Measurements from ENCODE around the gene NR2C2. TPM values are rescaled to one million over a fixed set of nuclear protein-coding genes. Genes with fewer than 3 reads are reported as not detected.

Gene NR2C2
- 48.6 to 51.5 TPM (median 50.8 TPM) in 3 replicates for total RNA-seq (2021)
- Bru-seq, nascent RNA, result percentile 86 among the genes with signal in this experiment
- long read RNA-seq, experiment 1, transcript NR2C2-206 (14 exons, 2,494 nt), result major isoform, 7 of 66 reads
- long read RNA-seq, experiment 1, partial matches to known transcripts, result 4 of 66 reads
- long read RNA-seq, experiment 1, other reads (novel, unspliced or antisense), result 52 of 66 reads
- long read RNA-seq, experiment 2, partial matches to known transcripts, result 5 of 24 reads
- long read RNA-seq, experiment 2, other reads (novel, unspliced or antisense), result 16 of 24 reads
- long read RNA-seq, experiment 3, partial matches to known transcripts, result 0 of 1 reads
- long read RNA-seq, experiment 3, other reads (novel, unspliced or antisense), result 1 of 1 reads

- H3K36me3 Mint-ChIP-seq, result peaks cover 24% of the 10 kb centered on the region
- H3K4me3 Mint-ChIP-seq, result peak within 1 kb of the TSS; percentile 96
- ATAC-seq, result peak; percentile 28
- ChIA-PET POLR2A (no interaction called here), CTCF (interaction anchor here (0.8 to 1.2 kb wide), 4 partner anchors 21 to 274 kb away, joined by 3 to 5 read pairs (median 4); no protein-coding TSS in a partner anchor)
- peak within 1 kb of the TSS; percentile 100 for H3K27ac Mint-ChIP-seq
- H3K4me1 Mint-ChIP-seq, result peaks cover 42% of the 10 kb centered on the region
- H3K9me3 Mint-ChIP-seq, result no peaks in the 10 kb centered on the region
- H3K27me3 Mint-ChIP-seq (ENCODE audit: low read depth), result no peaks in the 10 kb centered on the region
- peak; percentile 76 for DNase-seq (ENCODE audit: low spot score)
- TF ChIP-seq MYBL2 (CRISPR knock-in tag; IDR thresholded peaks at IDR 0.05) (peak; percentile 27; the same call in 1 of the 2 replicates), TCF7 (CRISPR knock-in tag; IDR thresholded peaks at IDR 0.05; ENCODE audit: low read depth) (no peak), CDX4 (CRISPR knock-in tag; IDR thresholded peaks at IDR 0.05; ENCODE audit: borderline replicate concordance) (no peak), ZNF416 (CRISPR knock-in tag; IDR thresholded peaks at IDR 0.05) (no peak), ETV6 (CRISPR knock-in tag; IDR thresholded peaks at IDR 0.05) (peak; percentile 56; the same call in 1 of the 2 replicates), ZNF219 (CRISPR knock-in tag; IDR thresholded peaks at IDR 0.05; ENCODE audit: borderline replicate concordance) (no peak), ZNF317 (CRISPR knock-in tag; IDR thresholded peaks at IDR 0.05; ENCODE audit: borderline replicate concordance, low read depth) (no peak), FOXK1 (CRISPR knock-in tag; IDR thresholded peaks at IDR 0.05) (peak; percentile 40; the same call in 1 of the 2 replicates), ZBTB21 (CRISPR knock-in tag; IDR thresholded peaks at IDR 0.05; ENCODE audit: borderline replicate concordance) (no peak), NR2C2 (CRISPR knock-in tag; IDR thresholded peaks at IDR 0.05) (peak; percentile 58; the same call in 1 of the 2 replicates), JUN (CRISPR knock-in tag; IDR thresholded peaks at IDR 0.05) (no peak), CREM (CRISPR knock-in tag; IDR thresholded peaks at IDR 0.05) (peak; percentile 30; the same call in 1 of the 2 replicates), EMX1 (CRISPR knock-in tag; IDR thresholded peaks at IDR 0.05) (no peak), FOXP1 (CRISPR knock-in tag; IDR thresholded peaks at IDR 0.05; ENCODE audit: borderline replicate concordance) (peak; percentile 51; the same call in 1 of the 2 replicates), ZNF121 (CRISPR knock-in tag; IDR thresholded peaks at IDR 0.05) (no peak), NR3C1 (CRISPR knock-in tag; conservative IDR thresholded peaks at IDR 0.05; ENCODE audit: low read depth) (no peak), MLX (CRISPR knock-in tag; IDR thresholded peaks at IDR 0.05) (0 out of 2 replicates have a peak, but pooled peaks have one; percentile 40), TEAD1 (CRISPR knock-in tag; IDR thresholded peaks at IDR 0.05) (no peak; the same call in 1 of the 2 replicates), HMGXB4 (CRISPR knock-in tag; IDR thresholded peaks at IDR 0.05) (0 out of 2 replicates have a peak, but pooled peaks have one; percentile 42), ARID4B (CRISPR knock-in tag; IDR thresholded peaks at IDR 0.05; ENCODE audit: borderline replicate concordance) (peak; percentile 41; the same call in 1 of the 2 replicates), ATF1 (CRISPR knock-in tag; IDR thresholded peaks at IDR 0.05) (no peak), AR (CRISPR knock-in tag; IDR thresholded peaks at IDR 0.05) (no peak), GABPB1 (CRISPR knock-in tag; IDR thresholded peaks at IDR 0.05) (no peak; the same call in 1 of the 2 replicates), ZNF671 (CRISPR knock-in tag; IDR thresholded peaks at IDR 0.05) (no peak), KAT7 (CRISPR knock-in tag; IDR thresholded peaks at IDR 0.05; ENCODE audit: borderline replicate concordance) (peak; percentile 52), GRHL2 (CRISPR knock-in tag; IDR thresholded peaks at IDR 0.05; ENCODE audit: insufficient replicate concordance, severe bottlenecking) (no peak)
Observed at GRCh38 chr3:14947100-14947885, at the start of gene NR2C2. Gene NR2C2 (plus strand): TSS chr3:14947583. CDS start chr3:15003915, 56,332 bp downstream.
